GM19238 (cell line): ENCODE results near the gene EXOC3L4.

Source experiments
- DNase-seq: peaks from one replicate; pipeline ENCODE4 v3.0.0; 2011; ENCODE audit warnings: low spot score; ENCODE audit not compliant: insufficient read length

The EXOC3L4 gene

DNA sequence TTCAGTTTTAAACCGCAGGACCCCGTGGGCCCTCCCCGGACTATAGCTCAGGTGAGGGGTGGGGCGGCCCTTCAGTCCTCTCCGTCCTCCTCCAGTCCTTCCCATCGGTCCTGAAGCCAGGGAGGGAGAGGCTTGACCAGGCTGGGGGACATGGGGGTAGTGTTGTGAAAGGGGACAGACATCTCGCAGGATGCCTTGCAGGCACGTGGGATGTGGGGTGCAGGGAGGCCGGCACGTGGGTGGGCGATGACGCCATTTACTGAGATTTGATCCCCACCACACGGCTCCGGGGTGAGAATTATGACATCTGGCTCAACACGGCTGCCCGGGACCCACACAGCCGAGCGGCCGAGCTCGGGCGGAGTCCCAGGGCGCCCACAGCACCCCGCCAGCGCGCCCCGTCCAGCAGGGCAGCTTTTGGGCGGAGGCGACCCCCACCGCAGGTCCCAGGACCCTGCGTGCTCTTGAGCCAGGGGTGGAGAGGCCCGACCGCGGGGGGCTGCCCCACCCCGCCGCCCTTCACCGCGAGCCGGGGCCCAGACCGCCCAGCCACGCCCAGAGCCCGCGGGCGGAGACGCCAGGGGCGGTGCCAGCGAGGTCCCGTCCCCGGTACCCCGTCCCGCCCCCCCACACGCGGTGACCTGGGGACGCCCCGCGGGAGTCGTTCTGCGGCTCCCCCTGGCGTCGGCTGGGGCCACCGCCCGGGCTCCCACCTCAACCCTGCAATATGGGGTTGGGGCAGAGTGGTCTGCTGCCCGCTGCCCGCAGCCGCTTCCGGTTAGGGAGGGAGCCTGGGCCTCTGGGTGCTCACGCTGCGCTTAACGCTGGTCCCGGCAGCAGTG is 3.3 kb upstream of the EXOC3L4 start:
- peak; percentile 96 for DNase-seq

DNA sequence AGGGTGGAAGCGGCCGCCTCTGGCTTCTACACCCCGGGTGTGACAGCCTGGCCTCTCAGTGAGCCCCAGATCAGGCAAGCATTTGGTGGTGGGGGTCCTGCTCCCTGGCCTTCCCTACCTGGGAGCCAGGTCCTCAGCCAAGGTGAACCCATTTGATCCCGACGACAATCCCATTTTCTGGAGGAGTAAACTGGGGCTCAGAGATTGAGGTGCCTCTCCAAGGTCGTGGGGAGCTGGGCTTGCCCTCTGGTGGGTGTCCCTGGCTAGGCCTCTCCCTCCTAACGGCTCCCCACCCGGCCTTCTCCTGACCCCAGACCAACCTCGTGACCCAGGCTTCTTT is 2.7 kb upstream of the EXOC3L4 start:
- no peak for DNase-seq

DNA sequence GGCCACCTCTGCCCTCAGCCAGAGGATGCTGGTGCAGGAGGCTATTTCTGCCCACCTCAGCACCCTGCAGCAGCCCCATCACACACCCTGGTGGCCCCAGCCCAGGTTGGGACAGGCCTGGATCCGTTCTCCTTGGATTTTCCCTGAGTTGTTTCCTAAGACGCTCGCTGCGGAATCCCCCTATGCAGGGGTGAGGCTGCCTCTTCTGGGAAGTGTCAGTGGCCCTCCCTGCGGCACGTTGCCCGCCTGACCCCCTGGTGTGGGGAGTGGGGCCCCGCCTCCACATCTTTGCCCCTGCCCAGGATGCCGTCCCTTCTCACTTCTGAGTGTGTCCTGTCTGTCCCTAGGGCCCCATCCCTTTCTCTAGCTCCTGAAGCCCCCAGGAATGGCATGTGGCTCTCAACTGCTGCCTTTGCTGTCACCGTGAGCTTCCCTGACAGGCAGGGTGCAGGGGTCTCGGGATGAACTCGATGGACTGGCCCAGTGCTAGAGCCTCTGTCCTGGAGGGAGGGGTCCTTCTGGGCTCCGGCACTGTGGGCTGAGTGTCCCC is 594 bp upstream of the EXOC3L4 start:
- DNase-seq, result no peak

DNA sequence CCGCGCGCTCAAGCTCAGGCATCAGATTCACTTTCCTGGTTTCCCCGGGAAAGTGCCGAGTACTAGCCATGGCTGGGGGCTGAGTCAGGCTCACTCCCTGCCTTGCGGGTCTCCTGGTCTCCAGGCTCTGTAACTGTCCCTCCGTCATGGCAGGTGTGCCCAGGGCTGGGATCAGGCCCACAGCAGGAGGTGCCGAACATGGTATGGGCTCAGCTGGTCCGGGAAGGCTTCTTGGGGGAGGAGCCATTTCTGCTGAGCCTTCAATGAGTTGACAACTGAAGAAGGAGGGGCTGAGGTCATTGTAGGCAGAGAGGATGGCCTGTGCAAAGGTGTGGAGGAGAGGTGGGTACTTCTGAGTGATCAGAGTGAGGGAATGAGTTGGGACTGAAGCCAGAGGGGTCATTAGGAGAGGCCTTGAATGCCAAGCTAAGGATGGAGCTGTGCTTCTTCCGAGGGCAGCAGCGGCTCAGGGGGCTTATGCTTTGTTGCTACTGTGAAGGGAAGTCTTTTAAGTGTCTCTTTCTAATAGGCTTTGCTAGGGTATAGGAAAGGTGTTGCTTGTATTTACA is 769 bp downstream of the EXOC3L4 start:
- no peak for DNase-seq

DNA sequence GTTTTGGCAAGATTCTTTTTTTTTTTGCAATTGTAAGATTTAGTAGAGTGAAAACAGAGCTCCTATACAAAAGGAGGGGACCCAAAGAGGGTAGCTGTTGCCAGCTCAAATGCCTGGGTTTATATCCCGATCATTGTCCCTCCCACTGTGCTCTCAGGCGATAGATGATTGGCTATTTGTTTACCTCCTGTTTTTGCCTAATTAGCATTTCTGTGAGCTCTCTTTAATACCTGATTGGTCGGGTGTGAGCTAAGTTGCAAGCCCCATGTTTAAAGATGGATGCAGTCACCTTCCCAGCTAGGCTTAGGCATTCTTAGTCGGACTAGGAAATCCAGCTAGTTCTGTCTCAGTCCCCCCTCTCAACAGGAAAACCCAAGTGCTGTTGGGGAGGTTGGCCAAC is 1.9 kb downstream of the EXOC3L4 start:
- no peak for DNase-seq

DNA sequence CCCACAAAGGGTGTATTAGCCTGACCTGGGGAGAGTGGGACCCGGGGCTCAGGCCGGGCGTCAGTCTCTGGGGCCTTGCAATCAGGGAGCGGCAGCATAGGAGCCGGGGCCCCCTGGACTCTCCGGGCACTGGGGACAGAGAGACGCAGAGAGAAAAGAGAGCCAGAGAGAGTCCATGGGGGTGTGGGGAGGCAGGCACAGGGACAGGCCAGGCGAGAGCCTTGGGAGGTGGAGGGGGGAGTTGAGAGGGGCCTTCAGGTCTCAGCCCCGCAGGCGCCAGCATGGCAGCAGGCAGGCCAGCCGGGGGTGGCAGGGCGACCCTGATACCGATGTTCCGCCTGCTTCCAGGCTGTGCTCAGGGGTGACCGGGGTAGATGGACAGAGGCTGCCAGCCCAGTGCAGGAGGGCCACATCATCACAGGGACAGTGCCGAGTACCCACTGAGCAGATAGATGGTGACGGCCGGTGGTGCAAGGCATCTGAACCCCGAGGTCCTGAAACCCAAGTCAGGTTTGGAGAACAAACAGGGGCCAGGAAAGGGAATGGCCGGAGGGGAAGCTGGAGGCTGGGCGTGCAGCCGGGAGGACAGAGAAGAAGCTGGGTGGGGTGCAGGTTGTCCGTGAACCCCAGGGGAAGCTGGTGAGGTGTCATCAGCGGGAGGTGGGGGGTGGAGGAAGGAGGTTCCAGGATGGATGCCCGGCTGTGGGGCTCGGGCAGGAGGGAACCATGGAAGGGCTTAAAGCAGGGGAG is 2.9 kb downstream of the EXOC3L4 start:
- no peak for DNase-seq

DNA sequence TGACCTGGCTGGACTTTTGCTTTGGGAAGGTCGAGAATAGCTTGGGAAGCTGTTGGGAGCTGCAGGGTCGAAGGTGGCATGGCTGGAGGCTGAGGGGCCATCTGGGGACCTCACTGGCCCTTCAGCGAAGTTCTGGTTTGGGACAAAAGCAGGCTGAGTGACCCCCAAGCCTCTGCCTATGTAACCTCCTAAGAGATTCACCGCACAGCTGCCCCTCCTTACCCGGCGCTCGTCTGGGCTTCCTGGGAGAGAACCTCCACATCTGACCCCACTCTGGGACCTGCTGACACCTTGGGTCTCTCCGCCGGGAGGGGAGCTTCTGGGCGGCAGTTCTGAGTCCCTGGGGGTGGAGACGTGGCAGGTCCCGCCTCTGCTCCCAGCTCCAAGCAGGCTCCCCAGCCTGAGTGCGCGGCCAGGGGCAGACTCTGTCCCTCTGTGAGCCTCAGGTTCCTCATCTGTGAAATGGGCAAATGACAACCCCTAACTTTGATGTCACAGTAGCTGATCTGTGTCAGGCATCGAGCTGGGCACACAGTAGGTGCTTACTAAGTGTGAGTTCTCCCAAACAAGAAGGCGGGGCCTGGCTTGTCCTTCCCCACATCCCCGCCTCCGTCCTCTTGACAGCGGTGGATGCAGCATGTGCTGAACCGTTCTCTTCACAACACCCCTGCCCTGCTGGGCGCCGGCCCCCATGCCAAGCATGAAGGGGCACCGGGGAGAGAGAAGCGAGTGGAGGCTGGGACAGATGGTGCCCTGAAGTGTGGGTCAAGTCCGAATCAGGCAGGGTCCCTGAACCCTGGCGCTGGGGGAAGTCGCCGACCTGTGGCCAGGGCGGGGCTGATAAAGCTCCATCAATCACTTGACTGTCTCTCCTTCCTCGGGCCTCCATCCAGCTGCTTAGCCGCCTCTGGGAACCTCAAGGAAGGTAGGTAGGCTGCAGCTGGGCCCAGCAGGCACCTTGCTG is 3.8 kb downstream of the EXOC3L4 start:
- DNase-seq, result no peak

DNA sequence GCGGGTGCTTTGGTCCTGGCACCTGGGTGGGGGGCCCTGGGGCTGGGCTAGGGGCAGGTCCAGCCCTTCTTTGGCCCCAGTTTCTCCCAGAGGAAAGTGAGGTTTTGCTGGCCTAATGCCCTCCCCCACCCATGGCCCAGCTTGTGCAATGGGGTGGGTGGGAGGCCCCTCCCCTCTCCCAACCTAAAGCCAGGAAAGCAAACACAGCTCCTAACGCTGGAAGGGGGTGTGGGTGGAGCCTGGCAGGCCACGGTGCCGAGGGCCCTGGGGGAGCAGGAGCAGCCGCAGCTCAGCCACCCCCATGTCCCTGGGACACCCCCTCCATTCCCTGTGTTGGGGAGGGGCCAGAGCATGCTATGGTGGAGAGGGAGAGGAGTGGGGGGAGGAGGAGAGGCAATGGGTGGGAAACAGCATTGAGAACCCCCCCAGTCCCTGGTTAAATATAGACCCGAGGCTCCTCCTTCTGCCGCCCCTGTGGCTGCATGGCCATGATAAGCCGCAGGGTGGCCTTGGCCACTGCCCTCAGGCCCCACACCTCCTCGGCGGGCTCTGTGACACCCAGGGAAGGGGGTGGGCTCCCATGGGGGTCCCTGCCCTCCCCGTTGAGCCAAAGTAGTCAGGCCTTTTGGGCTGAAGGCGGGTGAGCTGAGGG is 4.7 kb downstream of the EXOC3L4 start:
- DNase-seq, result no peak

DNA sequence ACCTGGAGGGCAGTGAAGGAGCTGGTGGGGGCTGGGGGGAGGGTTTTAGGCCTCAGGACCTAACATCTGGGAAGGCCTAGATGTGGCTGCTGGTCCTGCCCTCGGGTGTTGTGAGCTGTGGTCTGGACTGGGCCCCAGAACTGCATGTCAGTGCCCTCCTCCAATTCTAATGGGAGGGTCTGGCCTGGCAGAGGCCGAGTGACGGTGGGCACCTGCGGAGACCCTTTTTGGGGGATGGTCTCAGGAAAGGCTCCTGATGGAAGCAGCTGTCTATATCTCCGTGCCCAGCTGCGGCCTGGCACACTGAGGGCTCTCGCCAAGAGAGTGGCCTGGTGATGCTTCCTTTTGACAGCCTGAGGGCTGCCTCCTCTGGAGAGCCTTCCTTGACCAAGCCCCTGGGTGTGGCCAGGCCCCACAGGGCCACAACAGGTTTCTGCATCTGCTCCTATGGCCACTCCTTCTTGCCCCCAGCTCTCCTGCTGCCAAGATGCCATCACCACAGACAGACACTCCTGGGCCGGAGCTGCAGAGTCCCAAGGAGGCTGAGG is 5.3 kb downstream of the EXOC3L4 start:
- no peak for DNase-seq

DNA sequence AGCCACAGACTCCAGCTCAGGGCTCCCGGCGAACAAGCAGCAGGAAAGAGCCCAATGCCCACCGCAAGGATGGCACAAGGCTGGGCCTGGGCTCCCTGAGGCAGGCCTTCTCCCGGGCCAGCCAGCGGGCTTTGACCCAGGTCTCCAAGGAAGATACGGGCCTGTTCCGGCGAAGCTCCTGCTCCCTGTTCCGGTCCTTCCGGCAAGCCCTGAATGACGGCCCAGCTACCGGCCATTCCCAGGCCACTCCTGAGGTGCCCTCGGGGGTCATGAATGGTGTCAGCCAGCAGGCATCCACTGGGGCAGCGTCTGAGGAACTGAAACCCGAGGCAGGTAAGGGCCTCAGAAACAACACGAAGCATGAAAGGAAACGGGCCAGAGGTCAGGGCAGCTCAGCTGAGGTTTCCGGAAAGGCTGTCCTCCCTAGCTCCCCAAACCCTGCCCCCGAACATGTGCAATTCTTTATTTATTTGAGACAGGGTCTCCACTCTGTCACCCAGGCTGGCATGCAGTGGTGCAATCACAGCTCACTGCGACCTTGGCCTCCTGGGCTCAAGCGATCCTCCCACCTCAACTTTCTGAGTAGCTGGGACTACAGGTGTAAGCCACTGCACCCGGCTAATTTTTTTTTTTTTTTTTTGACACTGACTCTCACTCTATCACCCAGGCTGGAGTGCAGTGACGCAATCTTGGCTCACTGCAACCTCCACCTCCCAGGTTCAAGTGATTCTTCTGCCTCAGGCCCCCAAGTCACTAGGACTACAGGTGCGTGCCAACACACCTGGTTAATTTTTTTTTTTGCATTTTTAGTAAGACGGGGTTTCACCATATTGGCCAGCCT is 6.0 kb downstream of the EXOC3L4 start:
- DNase-seq, result no peak

DNA sequence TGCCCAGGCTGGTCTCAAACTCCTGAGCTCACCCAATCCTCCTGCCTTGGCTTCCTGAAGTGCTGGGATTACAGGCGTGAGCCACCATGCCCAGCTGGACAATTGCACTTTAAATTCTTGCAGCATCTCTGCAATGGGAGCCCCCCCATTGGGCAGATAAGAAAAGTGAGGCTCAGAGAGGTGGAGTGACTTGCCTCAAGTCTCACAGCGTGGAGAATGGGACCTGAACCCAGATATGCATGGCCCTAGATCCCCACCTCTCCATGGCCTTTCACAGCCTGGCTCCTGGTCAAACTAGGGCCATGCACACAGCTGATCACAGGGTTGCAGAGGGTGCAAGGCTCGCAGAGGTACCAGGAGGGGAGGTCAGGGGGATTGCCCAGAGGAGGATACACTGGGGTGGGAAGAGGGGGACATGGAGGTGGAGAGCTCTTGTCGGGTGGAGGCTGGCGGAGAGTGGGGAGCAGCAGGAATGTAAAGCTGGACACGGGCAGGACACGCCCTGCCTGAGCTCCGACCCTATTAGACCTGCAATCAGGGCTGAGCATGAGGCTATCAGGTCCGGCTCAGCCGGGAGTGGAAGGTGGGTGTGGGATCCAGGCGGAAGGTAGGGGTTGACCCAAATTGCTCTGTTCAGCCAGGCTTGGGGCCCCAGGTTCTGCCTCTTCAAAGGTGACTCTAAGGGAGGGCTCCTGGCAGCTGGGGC is 6.9 kb downstream of the EXOC3L4 start:
- no peak for DNase-seq

DNA sequence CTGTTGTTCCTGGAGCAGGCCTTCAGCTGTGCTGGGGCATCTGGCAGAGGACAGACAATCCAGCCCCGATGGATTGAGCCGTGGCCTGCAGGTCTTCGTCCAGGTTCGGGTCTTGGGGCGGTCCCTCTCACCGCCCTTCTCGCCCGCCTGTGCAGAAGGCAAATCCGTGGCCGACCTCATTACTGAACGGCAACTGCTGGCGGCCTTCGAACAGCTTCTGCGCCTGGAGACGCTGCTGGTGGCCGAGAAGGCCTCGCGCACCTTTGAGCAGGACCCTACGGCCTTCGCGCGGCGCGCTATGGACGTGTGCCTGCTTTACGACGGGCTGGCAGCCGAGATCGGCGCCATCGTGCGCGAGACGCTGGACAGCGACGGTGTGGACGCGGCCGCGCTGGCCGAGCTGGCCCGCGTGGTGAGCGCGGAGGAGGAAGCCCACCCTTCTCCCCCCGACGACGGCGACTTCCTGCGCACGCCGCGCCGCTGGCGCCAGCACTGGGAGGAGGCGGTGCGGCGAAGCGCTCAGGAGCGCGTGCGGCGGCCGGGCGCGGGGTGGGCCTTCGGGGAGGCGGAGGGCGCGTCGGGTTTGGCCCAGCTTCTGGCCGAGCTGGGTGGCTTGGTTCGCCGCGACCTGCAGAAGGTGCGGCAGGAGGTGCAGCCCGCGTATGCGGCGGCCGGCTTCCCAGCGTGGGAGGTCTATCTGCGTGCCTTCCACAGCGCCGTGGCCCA is 7.6 kb downstream of the EXOC3L4 start:
- no peak for DNase-seq

DNA sequence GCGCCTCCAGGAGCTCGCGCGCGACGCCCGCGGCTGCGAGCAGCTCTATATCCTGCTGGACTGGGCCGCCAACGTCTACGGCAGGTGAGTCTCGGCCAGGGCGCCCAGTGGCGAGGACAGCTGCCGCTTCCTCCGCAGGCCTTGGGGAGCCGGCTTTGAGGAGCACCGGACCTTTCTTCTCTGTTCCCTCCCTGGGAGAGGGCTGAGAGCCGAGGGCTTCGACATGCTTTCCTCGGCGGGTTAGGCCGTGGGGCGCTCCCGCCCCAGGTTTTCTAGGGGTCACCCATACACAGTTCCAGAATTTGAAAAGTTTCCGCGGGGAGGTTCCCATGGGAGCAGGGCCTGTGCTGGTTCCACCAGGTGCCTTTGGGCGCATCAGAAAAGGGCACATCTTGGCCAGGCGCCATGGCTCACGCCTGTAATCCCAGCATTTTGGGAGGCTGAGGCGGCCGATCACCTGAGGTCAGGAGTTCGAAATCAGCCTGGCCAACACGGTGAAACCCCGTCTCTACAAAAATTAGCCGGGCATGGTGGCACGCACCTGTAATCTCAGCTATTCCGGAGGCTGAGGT is 8.2 kb downstream of the EXOC3L4 start:
- DNase-seq, result no peak

DNA sequence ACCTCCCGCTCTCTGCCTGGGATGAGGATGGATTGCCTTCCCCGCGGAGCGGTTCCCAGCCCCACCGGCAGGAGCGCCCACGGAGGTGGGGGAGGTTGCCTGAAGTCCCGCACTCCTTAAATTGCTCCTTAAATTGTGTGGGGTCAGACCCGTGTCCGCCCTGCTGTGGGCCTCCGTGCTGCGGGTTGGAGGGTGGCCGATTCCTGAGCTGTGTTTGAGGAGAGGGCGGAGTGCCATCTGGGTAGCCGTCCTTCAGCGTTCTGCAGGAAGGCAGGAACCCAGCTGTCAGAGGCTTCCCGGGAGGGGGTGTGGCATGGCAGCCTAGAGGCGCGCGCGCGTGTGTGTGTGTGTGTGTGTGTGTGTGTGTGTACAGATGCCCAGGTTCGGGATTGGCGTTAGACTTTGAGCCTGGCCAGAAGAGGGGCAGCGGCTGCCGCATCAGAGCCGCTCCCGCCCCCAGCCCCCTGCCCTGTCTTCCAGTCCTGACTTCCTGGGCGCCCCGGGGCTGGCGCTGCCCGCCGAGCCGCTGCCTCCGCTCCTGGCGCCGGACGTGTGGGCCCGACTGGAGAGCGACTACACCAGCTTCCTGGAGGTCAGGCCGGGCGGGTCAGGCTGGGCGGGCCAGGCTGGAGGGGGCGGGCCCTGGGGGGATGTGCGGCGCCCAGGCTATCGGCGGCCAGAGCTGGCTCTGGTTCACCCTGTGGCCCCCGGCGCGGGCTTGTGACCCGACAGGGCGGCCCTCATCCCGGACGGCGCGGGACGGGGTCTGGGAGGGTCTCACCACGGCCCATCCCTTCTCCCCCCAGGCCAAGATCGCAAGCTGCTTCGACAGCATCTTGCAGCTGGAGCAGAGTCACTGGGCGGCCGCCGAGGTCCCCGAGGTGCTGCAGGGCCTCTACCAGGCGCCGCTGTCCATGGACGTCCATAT is 9.2 kb downstream of the EXOC3L4 start:
- no peak for DNase-seq

DNA sequence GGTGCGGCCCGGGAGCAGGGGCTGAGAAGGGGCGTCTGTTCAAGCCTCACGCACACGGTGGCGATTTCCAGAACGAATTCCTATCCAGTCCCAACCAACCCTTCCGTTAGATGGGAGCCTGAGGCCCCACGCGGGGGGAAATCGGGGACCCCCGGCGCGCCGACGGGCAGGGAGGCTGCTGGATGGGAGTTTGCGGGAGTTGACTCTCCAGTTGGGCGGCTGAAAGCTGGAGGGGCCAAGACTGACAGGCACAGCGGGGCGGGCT is 9.8 kb downstream of the EXOC3L4 start:
- no peak for DNase-seq

DNA sequence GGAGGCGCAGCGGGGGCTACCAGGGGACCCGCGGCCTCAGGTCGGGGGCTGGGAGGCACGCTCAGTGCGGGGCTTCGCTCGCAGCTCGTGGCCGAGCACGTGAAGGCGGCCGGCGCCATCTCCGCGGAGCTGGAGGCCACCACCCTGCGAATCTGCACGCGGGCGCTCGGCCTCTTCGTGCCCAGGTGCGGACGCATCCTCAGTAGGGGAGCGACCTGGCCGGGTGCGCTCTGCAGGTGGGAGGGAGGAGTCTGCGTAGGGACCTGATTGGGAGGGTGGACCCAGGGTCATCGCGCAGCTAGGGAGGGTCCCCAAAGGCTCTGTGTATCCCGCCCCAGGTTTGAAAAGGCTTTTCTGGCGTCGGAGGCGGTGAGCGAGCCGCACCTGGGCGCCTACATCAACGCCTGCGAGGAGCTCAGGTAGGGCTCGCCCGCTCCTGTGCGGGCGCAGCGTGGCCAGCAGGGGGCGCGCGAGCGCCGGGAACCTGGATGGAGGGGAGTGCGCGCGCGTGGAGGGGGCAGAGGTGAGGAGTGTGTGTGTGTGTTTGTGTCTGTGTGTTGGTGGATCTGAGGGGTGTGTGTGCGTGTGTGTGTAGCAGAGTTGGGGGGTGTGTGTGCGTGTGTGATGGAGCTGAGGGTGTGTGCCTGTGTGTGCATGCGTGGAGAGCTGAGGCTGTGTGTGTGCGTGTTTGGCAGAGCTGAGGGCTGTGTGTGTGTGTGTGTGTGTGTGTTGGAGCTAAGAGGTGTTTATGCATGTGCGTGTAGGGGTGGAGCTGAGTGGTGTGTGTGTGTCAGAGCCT is 10.3 kb downstream of the EXOC3L4 start:
- DNase-seq, result peak; percentile 89
